NCI-H2081 treated with DMSO at 0.1 percent for 48 hours (cell line): ENCODE measurements around the gene CD2BP2.
"Not testable (repeated sequence)": the region's sequence is repeated elsewhere in the genome, so short reads cannot be mapped to it uniquely, and the experiment has no call there.

Source experiments
- DNase-seq: peaks from one replicate; lab custom pipeline; 2025; lab: John Stamatoyannopoulos, UW

CD2BP2 gene

GRCh38 chr16:30342751-30343490 is 12.2 kb downstream of the CD2BP2 start:
- DNase-seq = no peak

- not testable (repeated sequence) for DNase-seq
Measured at GRCh38 chr16:30341971-30342370, 13.1 kb downstream of the CD2BP2 start.

- no peak for DNase-seq
Measured at GRCh38 chr16:30340621-30341020, 14.5 kb downstream of the CD2BP2 start.

GRCh38 chr16:30338715-30339114 is 16.4 kb downstream of the CD2BP2 start:
- not testable (repeated sequence) for DNase-seq

GRCh38 chr16:30337964-30338357 is 17.1 kb downstream of the CD2BP2 start:
- not testable (repeated sequence) for DNase-seq

GRCh38 chr16:30335598-30336474 is 19.3 kb downstream of the CD2BP2 start:
- DNase-seq = no peak

GRCh38 chr16:30335028-30335597 is 20.0 kb downstream of the CD2BP2 start:
- not testable (repeated sequence) for DNase-seq

- DNase-seq = not testable (repeated sequence)
Measured at GRCh38 chr16:30334473-30334989, 20.6 kb downstream of the CD2BP2 start.

GRCh38 chr16:30324220-30324619 is 30.9 kb downstream of the CD2BP2 start:
- DNase-seq = not testable (repeated sequence)

GRCh38 chr16:30318647-30319046 is 36.5 kb downstream of the CD2BP2 start:
- not testable (repeated sequence) for DNase-seq

- DNase-seq = not testable (repeated sequence)
Measured at GRCh38 chr16:30310937-30311336, 44.2 kb downstream of the CD2BP2 start.

GRCh38 chr16:30309255-30309654 is 45.9 kb downstream of the CD2BP2 start:
- DNase-seq = not testable (repeated sequence)
